Measurements from ENCODE around the gene NDST4. TPM values are rescaled to one million over a fixed set of nuclear protein-coding genes. Genes with fewer than 3 reads are reported as not detected.

NDST4 gene
- total RNA-seq, 1 donor from 2014 or later: 1.5 TPM

GRCh38 chr4:115101675-115102074 lies 11.7 kb downstream of the NDST4 start:
- H3K9ac ChIP-seq: no peak overlapping the region
- H3K27ac Mint-ChIP-seq: no peak overlapping the region
- no peaks in the 10 kb centered on the region for H3K79me2 ChIP-seq (ENCODE audit: low read depth)
- H3K4me1 Mint-ChIP-seq: no peaks in the 10 kb centered on the region
- no peak for TF ChIP-seq CTCF (IDR thresholded peaks at IDR 0.05)
- TF ChIP-seq EZH2 (IDR thresholded peaks at IDR 0.05): no peak
- TF ChIP-seq EZH2phosphoT487 (IDR thresholded peaks at IDR 0.05): no peak
- peaks cover 15% of the 10 kb centered on the region for H3K36me3 Mint-ChIP-seq
- no peak overlapping the region for H3K4me3 ChIP-seq
- H3F3A ChIP-seq (ENCODE audit: low read depth): no peaks in the 10 kb centered on the region
- no peaks in the 10 kb centered on the region for H3K9me3 ChIP-seq (ENCODE audit: low read depth)
- H3K36me3 ChIP-seq: no peaks in the 10 kb centered on the region
- H2AFZ ChIP-seq (replicated peaks): no peak overlapping the region
- no peak for DNase-seq (ENCODE audit: low spot score)
- H4K20me1 ChIP-seq (ENCODE audit: low read depth): no peaks in the 10 kb centered on the region
- no peak overlapping the region for H3K4me2 ChIP-seq
- H3K4me1 ChIP-seq: peaks cover 7% of the 10 kb centered on the region
- H3K27me3 Mint-ChIP-seq (ENCODE audit: insufficient read depth, low read depth): no peaks in the 10 kb centered on the region
- no peak overlapping the region for H3K27ac ChIP-seq
- no peak overlapping the region for H3K4me3 Mint-ChIP-seq
- no peaks in the 10 kb centered on the region for H3K27me3 ChIP-seq
- peaks cover 3% of the 10 kb centered on the region for H3K9me3 Mint-ChIP-seq

- TF ChIP-seq EZH2phosphoT487 (IDR thresholded peaks at IDR 0.05): no peak
- peak; percentile 88 for TF ChIP-seq CTCF (IDR thresholded peaks at IDR 0.05)
- H3K27ac ChIP-seq: no peak overlapping the region
- H3K36me3 ChIP-seq: no peaks in the 10 kb centered on the region
- H3K27me3 ChIP-seq: no peaks in the 10 kb centered on the region
- Mint-ChIP-seq H3K27ac (no peak overlapping the region), H3K9me3 (peaks cover under 1% of the 10 kb centered on the region), H3K36me3 (peaks cover 1% of the 10 kb centered on the region), H3K27me3 (ENCODE audit: insufficient read depth, low read depth) (no peaks in the 10 kb centered on the region), H3K4me1 (no peaks in the 10 kb centered on the region), H3K4me3 (no peak overlapping the region)
- no peaks in the 10 kb centered on the region for H3K4me1 ChIP-seq
- no peak overlapping the region for H3K4me2 ChIP-seq
- H4K20me1 ChIP-seq (ENCODE audit: low read depth): no peaks in the 10 kb centered on the region
- H3K9me3 ChIP-seq (ENCODE audit: low read depth): no peaks in the 10 kb centered on the region
- H2AFZ ChIP-seq (replicated peaks): no peak overlapping the region
- no peaks in the 10 kb centered on the region for H3F3A ChIP-seq (ENCODE audit: low read depth)
- no peaks in the 10 kb centered on the region for H3K79me2 ChIP-seq (ENCODE audit: low read depth)
- no peak overlapping the region for H3K9ac ChIP-seq
- no peak overlapping the region for H3K4me3 ChIP-seq
- DNase-seq (ENCODE audit: low spot score): peak; percentile 61
Observed at GRCh38 chr4:115090483-115091075, 22.8 kb downstream of the NDST4 start.

GRCh38 chr4:115082633-115083032 lies 30.8 kb downstream of the NDST4 start:
- Histone ChIP-seq H3K9me3 (ENCODE audit: low read depth) (no peaks in the 10 kb centered on the region), H3K9ac (no peak overlapping the region), H4K20me1 (ENCODE audit: low read depth) (no peaks in the 10 kb centered on the region), H3K36me3 (no peaks in the 10 kb centered on the region), H3K4me3 (no peak overlapping the region), H2AFZ (replicated peaks) (no peak overlapping the region), H3K27me3 (no peaks in the 10 kb centered on the region), H3F3A (ENCODE audit: low read depth) (no peaks in the 10 kb centered on the region), H3K79me2 (ENCODE audit: low read depth) (no peaks in the 10 kb centered on the region), H3K4me2 (no peak overlapping the region), H3K27ac (no peak overlapping the region), H3K4me1 (no peaks in the 10 kb centered on the region)
- H3K4me1 Mint-ChIP-seq: no peaks in the 10 kb centered on the region
- peaks cover 15% of the 10 kb centered on the region for H3K9me3 Mint-ChIP-seq
- no peak overlapping the region for H3K27ac Mint-ChIP-seq
- no peak for DNase-seq (ENCODE audit: low spot score)
- no peaks in the 10 kb centered on the region for H3K27me3 Mint-ChIP-seq (ENCODE audit: insufficient read depth, low read depth)
- no peak overlapping the region for H3K4me3 Mint-ChIP-seq
- no peak for TF ChIP-seq CTCF (IDR thresholded peaks at IDR 0.05)
- TF ChIP-seq EZH2 (IDR thresholded peaks at IDR 0.05): no peak
- TF ChIP-seq EZH2phosphoT487 (IDR thresholded peaks at IDR 0.05): no peak
- peaks cover 14% of the 10 kb centered on the region for H3K36me3 Mint-ChIP-seq
